Stomach smooth muscle (tissue), 2 donors: ENCODE results near the gene PAX7.

Experiments used
- H3K27ac ChIP-seq: one replicate; pipeline ENCODE4 v1.7.0; 2013; ENCODE audit warnings: mild to moderate bottlenecking, low read length, inconsistent platforms
- H3K27me3 ChIP-seq, 2 donors: one replicate each; pipeline ENCODE4 v1.7.0; 2013; ENCODE audit warnings: low read length in 2 of 2; ENCODE audit not compliant: insufficient read depth in 2 of 2, control insufficient read depth in 1 of 2
- H3K36me3 ChIP-seq, 2 donors: one replicate each; pipeline ENCODE4 v1.7.0; 2013; ENCODE audit warnings: low read length in 2 of 2; ENCODE audit not compliant: control insufficient read depth in 2 of 2, insufficient read depth in 2 of 2
- H3K4me1 ChIP-seq: one replicate; pipeline ENCODE4 v1.7.0; 2013; ENCODE audit warnings: low read length; ENCODE audit not compliant: control insufficient read depth, insufficient read depth
- H3K4me3 ChIP-seq, 2 donors: one replicate each; pipeline ENCODE4 v1.7.0; 2013; ENCODE audit warnings: low read length in 2 of 2
- H3K9ac ChIP-seq, 2 donors: one replicate each; pipeline ENCODE4 v1.7.0; 2013; ENCODE audit warnings: low read length in 2 of 2, mild to moderate bottlenecking in 1 of 2
- H3K9me3 ChIP-seq, 2 donors: one replicate each; pipeline ENCODE4 v1.7.0; 2013; ENCODE audit warnings: low read length in 2 of 2; ENCODE audit not compliant: control insufficient read depth in 2 of 2
- donor health status: healthy.
- donor health status: Pancreatic carcinoma.

The PAX7 gene

DNA sequence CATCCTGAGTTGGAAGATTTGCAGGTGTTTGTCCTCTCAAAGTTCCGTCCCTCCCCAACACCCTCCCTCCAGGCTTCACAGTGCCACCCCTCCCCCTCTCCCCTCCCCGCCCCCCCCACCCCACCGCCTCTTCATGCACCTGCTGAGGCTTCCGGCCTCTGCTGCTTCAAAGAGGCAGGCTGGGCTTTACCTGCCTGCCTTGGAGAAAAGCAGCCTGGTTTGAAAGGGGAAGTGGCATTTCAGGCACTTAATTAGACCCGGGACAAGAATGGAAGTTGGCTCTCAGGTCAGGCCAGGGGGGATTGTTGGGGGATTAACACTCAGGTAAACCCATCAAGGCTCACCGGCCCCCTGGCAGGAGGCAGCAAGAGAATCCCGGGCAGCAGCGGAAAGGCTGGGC, 21.1 kb downstream of the PAX7 start:
- H3K4me3 ChIP-seq: no peak overlapping the region
- peaks cover 70 to 75% of the 10 kb centered on the region in 2 donors for H3K27me3 ChIP-seq
- H3K27ac ChIP-seq: no peak overlapping the region
- no peaks in the 10 kb centered on the region for H3K9me3 ChIP-seq
- H3K36me3 ChIP-seq: no peaks in the 10 kb centered on the region
- peaks cover 6% of the 10 kb centered on the region for H3K4me1 ChIP-seq
- no peak overlapping the region for H3K9ac ChIP-seq

GRCh38 chr1:18652791-18653190, 22.1 kb downstream of the PAX7 start:
- H3K27me3 ChIP-seq: peaks cover 64 to 69% of the 10 kb centered on the region in 2 donors
- no peak overlapping the region for H3K27ac ChIP-seq
- H3K36me3 ChIP-seq: no peaks in the 10 kb centered on the region
- H3K4me1 ChIP-seq: no peaks in the 10 kb centered on the region
- H3K9me3 ChIP-seq: no peaks in the 10 kb centered on the region
- H3K4me3 ChIP-seq: no peak overlapping the region
- H3K9ac ChIP-seq: no peak overlapping the region

DNA sequence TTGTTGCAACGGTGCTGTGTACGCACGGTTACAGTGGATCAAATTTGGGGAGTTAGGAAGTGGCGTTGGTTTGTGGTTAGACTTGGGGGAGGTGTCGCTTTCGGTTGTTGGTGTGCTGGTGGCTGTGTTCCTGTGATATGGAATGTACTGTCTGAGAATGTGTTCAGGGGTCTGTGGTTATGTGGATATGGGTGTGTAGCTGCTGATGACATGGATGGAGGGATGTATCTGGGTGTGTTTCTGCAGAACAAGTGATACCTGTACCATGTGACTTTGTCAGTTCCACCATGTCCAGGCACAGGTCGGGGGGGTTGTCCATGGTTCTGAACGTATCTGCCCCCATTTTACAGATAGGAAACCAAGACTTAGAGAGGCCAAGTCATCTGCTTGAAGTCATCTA, 22.7 kb downstream of the PAX7 start:
- Histone ChIP-seq H3K27me3 (peaks cover 61 to 67% of the 10 kb centered on the region in 2 donors), H3K9me3 (no peaks in the 10 kb centered on the region), H3K27ac (no peak overlapping the region), H3K36me3 (no peaks in the 10 kb centered on the region), H3K4me3 (no peak overlapping the region), H3K9ac (no peak overlapping the region), H3K4me1 (no peaks in the 10 kb centered on the region)

DNA sequence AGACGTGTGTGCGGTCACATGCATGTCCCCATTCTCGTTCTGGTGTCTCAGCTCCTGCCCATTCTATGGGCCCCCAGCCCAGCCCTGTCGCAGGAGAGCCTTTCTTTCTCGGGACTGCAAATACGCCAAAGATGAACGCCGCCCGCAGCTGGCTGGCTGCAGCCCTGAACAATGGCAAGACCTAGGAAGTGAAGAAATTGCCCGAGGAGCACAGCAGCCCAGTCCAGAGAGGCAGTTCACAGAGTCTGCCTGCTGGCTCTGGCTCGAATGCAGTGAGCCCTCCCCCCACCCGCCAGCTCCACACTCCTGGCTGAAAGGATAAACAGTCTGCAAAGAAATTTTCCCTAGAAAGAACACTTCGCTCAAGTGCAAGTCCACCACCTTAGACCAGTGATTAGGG, 23.3 kb downstream of the PAX7 start:
- peaks cover 57 to 64% of the 10 kb centered on the region in 2 donors for H3K27me3 ChIP-seq
- H3K4me3 ChIP-seq: no peak overlapping the region
- H3K9ac ChIP-seq: no peak overlapping the region
- no peak overlapping the region for H3K27ac ChIP-seq
- no peaks in the 10 kb centered on the region for H3K4me1 ChIP-seq
- no peaks in the 10 kb centered on the region for H3K9me3 ChIP-seq
- H3K36me3 ChIP-seq: no peaks in the 10 kb centered on the region

DNA sequence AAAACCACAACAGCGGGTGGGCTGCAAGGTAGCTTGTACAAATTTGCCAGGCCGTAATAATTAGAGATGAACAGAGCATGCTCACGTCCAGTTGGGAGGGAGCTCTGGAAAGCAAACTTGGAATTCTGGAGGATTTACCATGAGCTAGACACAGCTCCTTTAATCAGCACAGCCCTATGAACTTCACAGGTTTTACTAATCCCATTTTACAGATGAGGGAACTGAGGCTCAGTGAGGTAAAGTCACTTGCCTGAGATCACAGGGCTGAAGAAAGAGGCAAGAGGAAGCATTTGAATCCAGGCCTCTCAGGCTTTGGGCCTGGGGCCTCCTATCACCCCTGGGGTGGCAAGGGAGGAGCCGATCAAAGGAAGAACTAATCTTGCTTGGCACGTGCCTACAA, 24.0 kb downstream of the PAX7 start:
- H3K27ac ChIP-seq: no peak overlapping the region
- peaks cover 54 to 61% of the 10 kb centered on the region in 2 donors for H3K27me3 ChIP-seq
- no peaks in the 10 kb centered on the region for H3K36me3 ChIP-seq
- H3K4me1 ChIP-seq: no peaks in the 10 kb centered on the region
- no peak overlapping the region for H3K4me3 ChIP-seq
- no peaks in the 10 kb centered on the region for H3K9me3 ChIP-seq
- H3K9ac ChIP-seq: no peak overlapping the region

GRCh38 chr1:18657506-18658201, 27.0 kb downstream of the PAX7 start:
- peaks cover 52% of the 10 kb centered on the region in 2 donors for H3K27me3 ChIP-seq
- no peaks in the 10 kb centered on the region for H3K36me3 ChIP-seq
- H3K4me3 ChIP-seq: no peak overlapping the region
- no peak overlapping the region for H3K9ac ChIP-seq
- H3K9me3 ChIP-seq: no peaks in the 10 kb centered on the region
- H3K27ac ChIP-seq: no peak overlapping the region
- H3K4me1 ChIP-seq: no peaks in the 10 kb centered on the region

- Histone ChIP-seq H3K4me3 (no peak overlapping the region), H3K4me1 (no peaks in the 10 kb centered on the region), H3K27me3 (peaks cover 44 to 45% of the 10 kb centered on the region in 2 donors), H3K27ac (no peak overlapping the region), H3K36me3 (no peaks in the 10 kb centered on the region), H3K9me3 (no peaks in the 10 kb centered on the region), H3K9ac (no peak overlapping the region)
Observed at GRCh38 chr1:18658831-18659230, 28.2 kb downstream of the PAX7 start.

GRCh38 chr1:18661404-18662285, 31.0 kb downstream of the PAX7 start:
- Histone ChIP-seq H3K4me3 (no peak overlapping the region), H3K4me1 (no peaks in the 10 kb centered on the region), H3K9ac (no peak overlapping the region), H3K36me3 (no peaks in the 10 kb centered on the region), H3K27me3 (peaks cover 37% of the 10 kb centered on the region in 2 donors), H3K9me3 (no peaks in the 10 kb centered on the region), H3K27ac (no peak overlapping the region)

- H3K9ac ChIP-seq: no peak overlapping the region
- no peaks in the 10 kb centered on the region for H3K9me3 ChIP-seq
- H3K4me3 ChIP-seq: no peak overlapping the region
- H3K36me3 ChIP-seq: no peaks in the 10 kb centered on the region
- no peaks in the 10 kb centered on the region for H3K4me1 ChIP-seq
- peaks cover 39 to 40% of the 10 kb centered on the region in 2 donors for H3K27me3 ChIP-seq
- no peak overlapping the region for H3K27ac ChIP-seq
Observed at GRCh38 chr1:18662286-18662639, 31.6 kb downstream of the PAX7 start.

DNA sequence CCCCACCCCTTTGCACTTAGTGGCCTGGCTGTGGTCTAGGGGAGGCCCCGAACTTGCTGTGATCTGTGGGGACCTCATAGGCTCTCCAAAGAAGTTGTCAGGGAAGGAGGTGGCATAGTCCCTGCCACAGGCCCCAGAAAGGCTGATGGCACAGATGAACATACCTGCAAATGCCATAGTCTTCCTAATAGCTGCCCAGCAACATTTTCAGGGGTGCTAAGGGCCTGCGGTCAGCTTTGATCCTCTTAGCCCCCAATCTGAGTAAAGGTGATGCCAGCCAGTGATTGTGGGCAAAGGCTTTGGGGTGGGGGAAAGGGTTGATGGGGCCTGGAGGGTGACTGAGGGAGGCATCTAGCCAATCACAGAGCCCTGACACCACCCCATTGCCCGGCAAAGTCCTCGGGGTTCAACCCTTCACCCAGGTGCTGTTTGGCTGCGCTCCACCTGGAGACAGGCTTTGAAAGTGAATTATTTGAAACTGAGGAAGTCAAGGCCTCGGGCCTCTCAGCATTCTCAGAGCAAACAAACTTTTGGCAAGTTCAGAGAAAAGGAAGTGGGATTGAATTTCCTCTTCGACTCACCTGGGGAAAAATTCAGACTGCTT, 35.8 kb downstream of the PAX7 start:
- Histone ChIP-seq H3K27me3 (peaks cover 24% of the 10 kb centered on the region in 2 donors), H3K9me3 (no peaks in the 10 kb centered on the region), H3K4me1 (peaks cover 5% of the 10 kb centered on the region), H3K36me3 (no peaks in the 10 kb centered on the region), H3K4me3 (no peak overlapping the region), H3K27ac (no peak overlapping the region), H3K9ac (no peak overlapping the region)
